AG09309 (cell line): Measurements from ENCODE around the gene SFTA2.

Source experiments
- DNase-seq: peaks from one replicate; pipeline ENCODE4 v3.0.0-alpha.2; 2010; ENCODE audit warnings: low read depth
- H3K4me3 ChIP-seq: 2 replicates; pipeline ENCODE4 v1.5.1; 2011; ENCODE audit warnings: mild to moderate bottlenecking, low read depth, low read length, moderate library complexity; ENCODE audit not compliant: control insufficient read depth
- CTCF ChIP-seq: IDR thresholded peaks from 2 replicates; pipeline ENCODE4 v1.5.1; 2011; ENCODE audit warnings: mild to moderate bottlenecking, low read depth, low read length, inconsistent platforms; ENCODE audit not compliant: insufficient read depth, control insufficient read depth; ENCODE audit errors: missing control alignments

Gene SFTA2

GRCh38 chr6:30966154-30966553, 34.2 kb upstream of the SFTA2 start:
- no peak for TF ChIP-seq CTCF
- no peak for DNase-seq
- no peak overlapping the region for H3K4me3 ChIP-seq

GRCh38 chr6:30965140-30965601, 33.2 kb upstream of the SFTA2 start:
- TF ChIP-seq CTCF = no peak
- H3K4me3 ChIP-seq = no peak overlapping the region
- no peak for DNase-seq

- TF ChIP-seq CTCF = no peak
- no peak for DNase-seq
- H3K4me3 ChIP-seq = no peak overlapping the region
Measured at GRCh38 chr6:30964075-30964474, 32.1 kb upstream of the SFTA2 start.

- no peak overlapping the region for H3K4me3 ChIP-seq
- DNase-seq = no peak
- no peak for TF ChIP-seq CTCF
Measured at GRCh38 chr6:30963641-30964040, 31.7 kb upstream of the SFTA2 start.

- no peak overlapping the region for H3K4me3 ChIP-seq
- DNase-seq = no peak
- TF ChIP-seq CTCF = no peak
Measured at GRCh38 chr6:30962716-30963115, 30.7 kb upstream of the SFTA2 start.

GRCh38 chr6:30960907-30961673, 29.1 kb upstream of the SFTA2 start:
- no peak overlapping the region for H3K4me3 ChIP-seq
- no peak for TF ChIP-seq CTCF
- DNase-seq = no peak
